WERI-Rb-1 (cell line): Measurements from ENCODE around the gene AK9.
"Not testable (repeated sequence)": the region's sequence is repeated elsewhere in the genome, so short reads cannot be mapped to it uniquely, and the experiment has no call there.

Source experiments
- DNase-seq: peaks from one replicate; pipeline ENCODE4 v3.0.0-alpha.2; 2020
- H3K27ac ChIP-seq: fragments of 250-450 bp; sonication (Bioruptor Pico); 2 replicates; pipeline ENCODE4 v1.5.1; 2020; ENCODE audit warnings: mild to moderate bottlenecking, moderate library complexity
- H3K27me3 ChIP-seq: fragments of 250-450 bp; sonication (Bioruptor Pico); 2 replicates; pipeline ENCODE4 v1.5.1; 2021; ENCODE audit warnings: mild to moderate bottlenecking, low read depth, moderate library complexity; ENCODE audit not compliant: insufficient read depth, severe bottlenecking
- H3K36me3 ChIP-seq: fragments of 250-450 bp; sonication (Bioruptor Pico); 2 replicates; pipeline ENCODE4 v1.5.1; 2020; ENCODE audit warnings: mild to moderate bottlenecking, moderate library complexity
- H3K4me3 ChIP-seq: 2 replicates; pipeline ENCODE4 v1.5.1; 2011; ENCODE audit warnings: low read depth, mild to moderate bottlenecking, control low read depth, low read length
- H3K9me3 ChIP-seq: fragments of 250-450 bp; sonication (Bioruptor Pico); 2 replicates; pipeline ENCODE4 v1.5.1; 2021; ENCODE audit warnings: mild to moderate bottlenecking, moderate library complexity; ENCODE audit not compliant: severe bottlenecking
- TF ChIP-seq, protein P1 (sequence below): IDR thresholded peaks from 2 replicates; pipeline ENCODE4 v1.5.1; 2011; ENCODE audit warnings: low read depth, mild to moderate bottlenecking, control low read depth, inconsistent platforms, low read length

AK9 gene

GRCh38 chr6:109695468-109695867 lies 4.5 kb upstream of the AK9 start:
- DNase-seq, result no peak
- Histone ChIP-seq H3K9me3 (no peaks in the 10 kb centered on the region), H3K4me3 (no peak overlapping the region), H3K27me3 (no peaks in the 10 kb centered on the region), H3K36me3 (peaks cover 8% of the 10 kb centered on the region; the same call in 1 of the 2 replicates), H3K27ac (no peak overlapping the region)
- TF ChIP-seq, protein P1, sequence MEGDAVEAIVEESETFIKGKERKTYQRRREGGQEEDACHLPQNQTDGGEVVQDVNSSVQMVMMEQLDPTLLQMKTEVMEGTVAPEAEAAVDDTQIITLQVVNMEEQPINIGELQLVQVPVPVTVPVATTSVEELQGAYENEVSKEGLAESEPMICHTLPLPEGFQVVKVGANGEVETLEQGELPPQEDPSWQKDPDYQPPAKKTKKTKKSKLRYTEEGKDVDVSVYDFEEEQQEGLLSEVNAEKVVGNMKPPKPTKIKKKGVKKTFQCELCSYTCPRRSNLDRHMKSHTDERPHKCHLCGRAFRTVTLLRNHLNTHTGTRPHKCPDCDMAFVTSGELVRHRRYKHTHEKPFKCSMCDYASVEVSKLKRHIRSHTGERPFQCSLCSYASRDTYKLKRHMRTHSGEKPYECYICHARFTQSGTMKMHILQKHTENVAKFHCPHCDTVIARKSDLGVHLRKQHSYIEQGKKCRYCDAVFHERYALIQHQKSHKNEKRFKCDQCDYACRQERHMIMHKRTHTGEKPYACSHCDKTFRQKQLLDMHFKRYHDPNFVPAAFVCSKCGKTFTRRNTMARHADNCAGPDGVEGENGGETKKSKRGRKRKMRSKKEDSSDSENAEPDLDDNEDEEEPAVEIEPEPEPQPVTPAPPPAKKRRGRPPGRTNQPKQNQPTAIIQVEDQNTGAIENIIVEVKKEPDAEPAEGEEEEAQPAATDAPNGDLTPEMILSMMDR, result peak; percentile 21; the same call in 1 of the 2 replicates

GRCh38 chr6:109693111-109693510 lies 2.1 kb upstream of the AK9 start:
- Histone ChIP-seq H3K27ac (no peak overlapping the region), H3K27me3 (no peaks in the 10 kb centered on the region), H3K4me3 (no peak overlapping the region), H3K36me3 (peaks cover 8% of the 10 kb centered on the region; the same call in 1 of the 2 replicates), H3K9me3 (no peaks in the 10 kb centered on the region)
- TF ChIP-seq, protein P1, result no peak
- no peak for DNase-seq

GRCh38 chr6:109690373-109690736 lies 647 bp downstream of the AK9 start:
- Histone ChIP-seq H3K27ac (peak overlapping the region; percentile 74), H3K9me3 (no peaks in the 10 kb centered on the region), H3K4me3 (peak overlapping the region; percentile 96), H3K27me3 (no peaks in the 10 kb centered on the region), H3K36me3 (no peaks in the 10 kb centered on the region)
- TF ChIP-seq, protein P1, result no peak
- DNase-seq, result peak; percentile 75

DNA sequence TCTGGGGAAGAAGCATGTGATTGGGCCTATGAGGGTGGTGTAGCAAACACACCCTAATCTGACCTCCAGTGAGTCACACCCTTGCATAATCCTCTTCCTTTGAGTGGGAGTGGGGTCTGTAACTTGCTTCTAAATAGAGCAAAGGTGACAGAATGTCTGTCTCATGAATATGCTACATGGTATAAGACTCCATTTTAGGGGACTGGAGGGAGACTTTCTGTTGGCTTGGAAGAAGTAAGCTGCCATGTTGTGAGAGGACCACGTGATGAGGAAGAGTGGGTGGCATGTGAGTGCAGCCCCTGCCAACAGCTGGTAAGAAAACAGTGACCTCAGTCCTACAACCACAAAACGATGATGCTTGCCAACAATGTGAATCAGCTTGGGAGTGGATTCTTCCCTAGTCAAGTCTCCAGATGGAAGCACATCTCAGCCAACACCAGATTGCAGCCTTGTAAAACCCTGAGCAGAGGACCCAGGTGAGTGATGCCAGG lies 3.7 kb downstream of the AK9 start:
- no peaks in the 10 kb centered on the region for H3K27me3 ChIP-seq
- TF ChIP-seq, protein P1, result no peak
- DNase-seq, result no peak
- no peaks in the 10 kb centered on the region for H3K9me3 ChIP-seq
- H3K27ac ChIP-seq, result no peak overlapping the region
- H3K36me3 ChIP-seq, result no peaks in the 10 kb centered on the region
- no peak overlapping the region for H3K4me3 ChIP-seq

- Histone ChIP-seq H3K36me3 (no peaks in the 10 kb centered on the region), H3K4me3 (no peak overlapping the region), H3K27me3 (no peaks in the 10 kb centered on the region), H3K9me3 (no peaks in the 10 kb centered on the region), H3K27ac (no peak overlapping the region)
- TF ChIP-seq, protein P1, result no peak
- no peak for DNase-seq
Measured at GRCh38 chr6:109686566-109687265, 4.3 kb downstream of the AK9 start.

DNA sequence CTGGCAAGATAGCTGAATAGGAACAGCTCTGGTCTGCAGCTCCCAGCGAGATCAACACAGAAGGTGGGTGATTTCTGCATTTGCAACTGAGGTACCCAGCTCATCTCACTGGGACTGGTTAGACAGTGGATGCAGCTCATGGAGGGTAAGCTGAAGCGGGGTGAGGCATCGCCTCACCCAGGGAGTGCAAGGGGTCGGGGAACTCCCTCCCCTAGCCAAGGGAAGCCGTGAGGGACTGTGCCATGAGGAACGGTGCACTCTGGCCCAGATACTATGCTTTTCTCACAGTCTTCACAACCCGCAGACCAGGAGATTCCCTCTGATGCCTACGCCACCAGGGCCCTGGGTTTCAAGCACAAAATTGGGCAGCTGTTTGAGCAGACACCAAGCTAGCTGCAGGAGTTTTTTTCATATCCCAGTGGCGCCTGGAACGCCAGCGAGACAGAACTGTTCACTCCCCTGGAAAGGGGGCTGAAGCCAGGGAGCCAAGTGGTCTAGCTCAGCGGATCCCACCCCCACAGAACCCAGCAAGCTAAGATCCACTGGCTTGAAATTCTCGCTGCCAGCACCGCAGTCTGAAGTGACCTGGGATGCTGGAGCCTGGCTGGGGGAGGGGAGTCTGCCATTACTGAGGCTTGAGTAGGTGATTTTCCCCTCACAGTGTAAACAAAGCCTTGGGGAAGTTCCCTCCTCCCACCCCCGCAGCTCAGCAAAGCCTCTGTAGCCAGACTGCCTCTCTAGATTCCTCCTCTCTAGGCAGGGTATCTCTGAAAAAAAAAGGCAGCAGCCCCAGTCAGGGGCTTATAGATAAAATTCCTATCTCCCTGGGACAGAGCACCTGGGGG lies 12.1 kb downstream of the AK9 start:
- DNase-seq, H3K27ac ChIP-seq, H3K4me3 ChIP-seq: not testable (repeated sequence)

More for the DNA sequence above, 12.1 kb downstream of the AK9 start:
- not testable (repeated sequence) for H3K27me3 ChIP-seq, H3K36me3 ChIP-seq, H3K9me3 ChIP-seq
